HepG2 (cell line): Measurements from ENCODE around the gene BTG2. TPM values are rescaled to one million over a fixed set of nuclear protein-coding genes. Genes with fewer than 3 reads are reported as not detected.

ENCODE experiments used
- ARNT ChIP-seq: fragments of 450-650 bp; IDR thresholded peaks from 2 replicates; pipeline ENCODE4 v1.6.1; 2017
- ELK4 ChIP-seq: sonication (generic); formaldehyde crosslinking; IDR thresholded peaks from 2 replicates; pipeline ENCODE4 v1.9.0; 2021; ENCODE audit warnings: missing genetic modification reagents, borderline replicate concordance
- FOXO4 ChIP-seq: sonication (generic); formaldehyde crosslinking; conservative IDR thresholded peaks from 2 replicates; pipeline ENCODE4 v1.8.1; 2023; ENCODE audit warnings: missing genetic modification reagents
- HOXA9 ChIP-seq: sonication (generic); formaldehyde crosslinking; IDR thresholded peaks from 2 replicates; pipeline ENCODE4 v1.8.1; 2022; ENCODE audit warnings: missing genetic modification reagents, mild to moderate bottlenecking, moderate library complexity, borderline replicate concordance
- KAT7 ChIP-seq: IDR thresholded peaks from 2 replicates; pipeline ENCODE4 v1.6.1; 2018; ENCODE audit warnings: borderline replicate concordance, missing compliant biosample characterization
- KDM5A ChIP-seq: fragments of 200-600 bp; sonication (generic); IDR thresholded peaks from 2 replicates; pipeline ENCODE4 v1.7.0; 2018; ENCODE audit warnings: antibody characterized with exemption, mild to moderate bottlenecking, low read length, borderline replicate concordance
- NRL ChIP-seq: sonication (generic); formaldehyde crosslinking; IDR thresholded peaks from 2 replicates; pipeline ENCODE4 v1.5.0; 2020; ENCODE audit warnings: missing genetic modification reagents, mild to moderate bottlenecking, moderate library complexity, borderline replicate concordance
- POLR2AphosphoS5 ChIP-seq: IDR thresholded peaks from 2 replicates; pipeline ENCODE4 v1.6.1; 2012; ENCODE audit warnings: low read depth, low read length
- SOX6 ChIP-seq, 2 experiments: fragments of 450-650 bp in 1 of 2; sonication (generic) in 1 of 2; formaldehyde crosslinking in 1 of 2; IDR thresholded peaks; 2 replicates each; pipeline versions ENCODE4 v1.4.0 to v1.6.1; 2017 to 2020; ENCODE audit warnings: antibody characterized with exemption in 1 of 2, mild to moderate bottlenecking in 1 of 2, missing genetic modification reagents in 1 of 2
- TCF7 ChIP-seq: sonication (generic); IDR thresholded peaks from 2 replicates; pipeline ENCODE4 v1.6.1; 2016; ENCODE audit warnings: antibody characterized with exemption, low read depth
- TEAD3 ChIP-seq: optimal IDR thresholded peaks from 2 replicates; pipeline ENCODE3; 2016; ENCODE audit warnings: borderline replicate concordance
- ZFX ChIP-seq: sonication (generic); formaldehyde crosslinking; IDR thresholded peaks from 2 replicates; pipeline ENCODE4 v1.4.0; 2020; ENCODE audit warnings: mild to moderate bottlenecking, low read depth, missing genetic modification reagents, moderate library complexity
- ZFYVE20 ChIP-seq: sonication (generic); formaldehyde crosslinking; IDR thresholded peaks from 2 replicates; pipeline ENCODE4 v1.8.0; 2023; ENCODE audit warnings: low read depth, mild to moderate bottlenecking, moderate library complexity, missing genetic modification reagents, borderline replicate concordance
- ZNF562 ChIP-seq: sonication (generic); formaldehyde crosslinking; IDR thresholded peaks from 2 replicates; pipeline ENCODE4 v1.8.0; 2022; ENCODE audit warnings: missing genetic modification reagents, borderline replicate concordance
- ZNF639 ChIP-seq: conservative IDR thresholded peaks from 2 replicates; pipeline ENCODE4 v1.6.1; 2018; ENCODE audit warnings: missing genetic modification reagents
- ZNF841 ChIP-seq: sonication (generic); formaldehyde crosslinking; IDR thresholded peaks from 2 replicates; pipeline ENCODE4 v1.8.1; 2023; ENCODE audit warnings: missing genetic modification reagents, borderline replicate concordance
- polyA plus RNA-seq, 8 experiments: library from polyadenylated mRNA; depleted of rRNA in 3 of 8; stranded (reverse) in 7 of 8; unstranded in 1 of 8; fragments of >200 nt; fragmentation: Illumina TruSeq in 4 of 8; extraction: Trizol in 4 of 8; gene quantifications; 2 replicates each; pipeline versions ENCODE4 v1.2.1 to v1.2.3, GENCODE V29; 2011 to 2016; ENCODE audit warnings: low read depth in 4 of 8, missing spikeins in 1 of 8, mixed read lengths in 1 of 8; ENCODE audit not compliant: insufficient read depth in 1 of 8
- total RNA-seq, 5 experiments: library from RNA; depleted of rRNA; stranded (reverse); fragments of >200 nt; fragmentation: Illumina TruSeq; extraction: Trizol; gene quantifications; 2 replicates each; pipeline ENCODE4 v1.2.3, GENCODE V29; 2016; ENCODE audit warnings: low read depth in 1 of 5

The BTG2 gene
- total and polyA plus RNA-seq, 2 of the 13 experiments (the other 11 are each of a cell fraction or from before 2014, with no cell fraction given) = 13.6 to 18.3 TPM

GRCh38 chr1:203327684-203328457 is 22.6 kb downstream of the BTG2 start (continued):
- TF ChIP-seq POLR2AphosphoS5 (no peak), ZNF562 (CRISPR knock-in tag) (no peak), ZNF841 (no peak), ZFX (CRISPR knock-in tag) (peak; percentile 56; the same call in 1 of the 2 replicates), KDM5A (no peak), ARNT (no peak), FOXO4 (no peak), SOX6 (IDR thresholded peaks at IDR 0.05) (no peak), SOX6 (CRISPR knock-in tag; IDR thresholded peaks at IDR 0.05) (no peak), NRL (CRISPR knock-in tag) (no peak), ELK4 (CRISPR knock-in tag) (no peak), ZNF639 (CRISPR knock-in tag) (no peak), KAT7 (CRISPR knock-in tag) (no peak), TEAD3 (CRISPR knock-in tag) (no peak), ZFYVE20 (CRISPR knock-in tag) (no peak), HOXA9 (no peak), TCF7 (no peak)
- TF ChIP-seq, all 625 proteins: peak for 19
